ENCODE data around the gene DAP.
"Not testable (repeated sequence)": the region's sequence is repeated elsewhere in the genome, so short reads cannot be mapped to it uniquely, and the experiment has no call there.

The DAP gene

GRCh38 chr5:10658265-10658664 lies 102.8 kb downstream of the DAP start:
- no peak for FAIRE-seq
- DNase-seq (ENCODE audit: insufficient read length, low spot score), result no peak

GRCh38 chr5:10655972-10656830 lies 104.8 kb downstream of the DAP start:
- FAIRE-seq (no peak), DNase-seq (ENCODE audit: insufficient read length, low spot score) (no peak)

- FAIRE-seq (no peak), DNase-seq (ENCODE audit: insufficient read length, low spot score) (no peak)
These were observed 105.7 kb downstream of the DAP start for GRCh38 chr5:10655161-10655971.

- no peak for FAIRE-seq
- DNase-seq (ENCODE audit: insufficient read length, low spot score), result no peak
These were observed 106.5 kb downstream of the DAP start for GRCh38 chr5:10654566-10654965.

- no peak for FAIRE-seq
- DNase-seq (ENCODE audit: insufficient read length, low spot score), result no peak
These were observed 107.2 kb downstream of the DAP start for GRCh38 chr5:10653751-10654400.

- FAIRE-seq, result no peak
- no peak for DNase-seq (ENCODE audit: insufficient read length, low spot score)
These were observed 108.0 kb downstream of the DAP start for GRCh38 chr5:10653043-10653442.

GRCh38 chr5:10652606-10653005 lies 108.4 kb downstream of the DAP start:
- no peak for DNase-seq (ENCODE audit: insufficient read length, low spot score)
- FAIRE-seq, result no peak

GRCh38 chr5:10652151-10652550 lies 108.9 kb downstream of the DAP start:
- DNase-seq (ENCODE audit: insufficient read length, low spot score), result no peak
- no peak for FAIRE-seq

- FAIRE-seq, result no peak
These were observed 111.2 kb downstream of the DAP start for GRCh38 chr5:10649666-10650380.

GRCh38 chr5:10648806-10649665 lies 112.0 kb downstream of the DAP start:
- FAIRE-seq (no peak), DNase-seq (ENCODE audit: insufficient read length, low spot score) (no peak)

More at GRCh38 chr5:10649666-10650380, 111.2 kb downstream of the DAP start:
- DNase-seq (ENCODE audit: insufficient read length, low spot score), result no peak

- no peak for DNase-seq (ENCODE audit: insufficient read length, low spot score)
- no peak for FAIRE-seq
These were observed 113.4 kb downstream of the DAP start for GRCh38 chr5:10647640-10648039.

GRCh38 chr5:10645671-10646070 lies 115.4 kb downstream of the DAP start:
- DNase-seq (ENCODE audit: insufficient read length, low spot score) (no peak), FAIRE-seq (no peak)

GRCh38 chr5:10645146-10645545 lies 115.9 kb downstream of the DAP start:
- FAIRE-seq (no peak), DNase-seq (ENCODE audit: insufficient read length, low spot score) (no peak)

- no peak for FAIRE-seq
- DNase-seq (ENCODE audit: insufficient read length, low spot score), result no peak
These were observed 116.8 kb downstream of the DAP start for GRCh38 chr5:10644192-10644591.

- FAIRE-seq (no peak), DNase-seq (ENCODE audit: insufficient read length, low spot score) (no peak)
These were observed 118.7 kb downstream of the DAP start for GRCh38 chr5:10642367-10642766.

GRCh38 chr5:10639846-10640368 lies 121.1 kb downstream of the DAP start:
- DNase-seq (ENCODE audit: insufficient read length, low spot score), result no peak

GRCh38 chr5:10638723-10639122 lies 122.3 kb downstream of the DAP start:
- DNase-seq (ENCODE audit: insufficient read length, low spot score); FAIRE-seq: not testable (repeated sequence)

More at GRCh38 chr5:10639846-10640368, 121.1 kb downstream of the DAP start:
- no peak for FAIRE-seq

- no peak for DNase-seq (ENCODE audit: insufficient read length, low spot score)
- no peak for FAIRE-seq
These were observed 123.1 kb downstream of the DAP start for GRCh38 chr5:10637944-10638343.

- FAIRE-seq (no peak), DNase-seq (ENCODE audit: insufficient read length, low spot score) (no peak)
These were observed 124.5 kb downstream of the DAP start for GRCh38 chr5:10636363-10637142.
